Measurements from ENCODE around the gene TGFBR2. TPM values are rescaled to one million over a fixed set of nuclear protein-coding genes. Genes with fewer than 3 reads are reported as not detected.

Gene TGFBR2
- total RNA-seq, 1 experiment from 2014 or later = 45.9 TPM

DNA sequence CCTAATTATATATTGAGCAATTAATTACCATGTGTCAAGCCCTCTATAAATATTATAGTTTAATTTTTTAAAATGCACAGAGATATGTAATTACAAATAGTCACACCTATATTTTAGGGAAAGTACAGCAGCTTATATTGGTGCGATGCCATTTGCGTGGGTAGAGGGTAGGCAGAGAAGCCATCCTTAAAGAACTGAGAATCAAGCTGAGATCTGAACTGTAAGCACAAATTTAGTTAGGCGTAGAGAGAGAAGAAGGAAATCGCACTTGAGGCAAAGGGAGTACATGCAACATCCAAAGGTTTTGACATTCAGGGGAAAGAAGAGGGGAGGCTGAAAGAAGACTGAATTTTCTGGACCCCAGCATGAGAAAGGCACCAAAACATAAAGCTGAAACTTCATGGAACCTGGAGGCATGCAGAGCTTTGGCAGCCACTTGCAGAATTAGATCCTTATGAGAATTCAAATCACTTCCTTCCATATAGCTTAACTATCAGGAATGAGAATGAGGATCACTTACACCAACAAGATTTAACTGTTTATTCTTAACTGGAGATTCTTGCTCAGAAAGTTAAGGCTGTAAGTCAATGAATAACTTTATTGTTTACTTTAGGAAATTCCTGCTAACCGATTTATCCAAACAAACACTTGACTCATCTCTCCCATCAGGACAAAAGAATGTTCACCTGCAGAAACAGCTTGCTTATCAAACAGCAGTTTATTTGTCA, 114.3 kb downstream of the TGFBR2 start:
- ChIA-PET POLR2A (no interaction called here), CTCF (no interaction called here)
- in situ Hi-C loops (cut with HindIII; ENCODE audit: low pct_unique_long_range_greater_than_20kb, low sequenced_read_pairs) (no loop called here), intact Hi-C loops (cut with micrococcal nuclease; ENCODE audit: unreplicated experiment) (no loop called here)
- peaks cover 12% of the 10 kb centered on the region for H3K4me1 ChIP-seq (ENCODE audit: control insufficient read depth, insufficient read depth, low read length)
- no peak overlapping the region for H3K4me3 ChIP-seq (ENCODE audit: low read depth in 2 of 2, low read length in 2 of 2)
- no peaks in the 10 kb centered on the region for H3K27me3 ChIP-seq (ENCODE audit: control insufficient read depth, insufficient read depth, low read length)
- BruUV-seq (replicated peaks) = no TSS peak
- DNase-seq (ENCODE audit: low read depth, low spot score) (peak; percentile 77), ATAC-seq (peak; percentile 94)
- no peak for TF ChIP-seq TCF7L2 (IDR thresholded peaks at IDR 0.05; ENCODE audit: low read depth, low read length)
- TF ChIP-seq, protein P1, sequence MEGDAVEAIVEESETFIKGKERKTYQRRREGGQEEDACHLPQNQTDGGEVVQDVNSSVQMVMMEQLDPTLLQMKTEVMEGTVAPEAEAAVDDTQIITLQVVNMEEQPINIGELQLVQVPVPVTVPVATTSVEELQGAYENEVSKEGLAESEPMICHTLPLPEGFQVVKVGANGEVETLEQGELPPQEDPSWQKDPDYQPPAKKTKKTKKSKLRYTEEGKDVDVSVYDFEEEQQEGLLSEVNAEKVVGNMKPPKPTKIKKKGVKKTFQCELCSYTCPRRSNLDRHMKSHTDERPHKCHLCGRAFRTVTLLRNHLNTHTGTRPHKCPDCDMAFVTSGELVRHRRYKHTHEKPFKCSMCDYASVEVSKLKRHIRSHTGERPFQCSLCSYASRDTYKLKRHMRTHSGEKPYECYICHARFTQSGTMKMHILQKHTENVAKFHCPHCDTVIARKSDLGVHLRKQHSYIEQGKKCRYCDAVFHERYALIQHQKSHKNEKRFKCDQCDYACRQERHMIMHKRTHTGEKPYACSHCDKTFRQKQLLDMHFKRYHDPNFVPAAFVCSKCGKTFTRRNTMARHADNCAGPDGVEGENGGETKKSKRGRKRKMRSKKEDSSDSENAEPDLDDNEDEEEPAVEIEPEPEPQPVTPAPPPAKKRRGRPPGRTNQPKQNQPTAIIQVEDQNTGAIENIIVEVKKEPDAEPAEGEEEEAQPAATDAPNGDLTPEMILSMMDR (IDR thresholded peaks at IDR 0.05) = no peak
- TF ChIP-seq POLR2AphosphoS5 (IDR thresholded peaks at IDR 0.05; ENCODE audit: low read depth, low read length) = peak; percentile 67; the same call in 1 of the 2 replicates
- H3K36me3 ChIP-seq (ENCODE audit: control insufficient read depth, insufficient read depth, low read length) = no peaks in the 10 kb centered on the region
- peak overlapping the region; percentile 93 for H3K27ac ChIP-seq (ENCODE audit: low read length)
- H3K9me3 ChIP-seq (ENCODE audit: control insufficient read depth, insufficient read depth, low read depth, low read length) = no peaks in the 10 kb centered on the region

DNA sequence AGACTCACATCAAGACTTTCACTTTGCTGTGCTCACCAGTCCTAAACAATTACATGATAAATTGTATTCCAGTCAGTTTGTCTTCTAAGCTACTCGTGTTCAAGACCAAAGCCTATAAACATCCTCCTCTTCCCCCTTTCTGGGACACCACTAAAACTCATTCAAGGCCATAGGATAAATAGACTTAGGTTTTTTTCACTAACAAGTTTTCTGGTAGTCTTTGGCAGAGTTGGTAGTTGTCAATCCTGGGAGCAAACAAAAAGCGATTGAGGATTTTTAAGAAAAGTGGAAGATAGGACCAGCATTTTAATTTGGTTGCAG, 114.9 kb downstream of the TGFBR2 start:
- no peak overlapping the region for H3K4me3 ChIP-seq (ENCODE audit: low read depth in 2 of 2, low read length in 2 of 2)
- no TSS peak for BruUV-seq (replicated peaks)
- peaks cover 12% of the 10 kb centered on the region for H3K4me1 ChIP-seq (ENCODE audit: control insufficient read depth, insufficient read depth, low read length)
- in situ Hi-C loops (cut with HindIII; ENCODE audit: low pct_unique_long_range_greater_than_20kb, low sequenced_read_pairs) = no loop called here
- intact Hi-C loops (cut with micrococcal nuclease; ENCODE audit: unreplicated experiment) = no loop called here
- no peaks in the 10 kb centered on the region for H3K9me3 ChIP-seq (ENCODE audit: control insufficient read depth, insufficient read depth, low read depth, low read length)
- no peak for ATAC-seq
- TF ChIP-seq, protein P1 (IDR thresholded peaks at IDR 0.05) = no peak
- no peak for TF ChIP-seq POLR2AphosphoS5 (IDR thresholded peaks at IDR 0.05; ENCODE audit: low read depth, low read length)
- TF ChIP-seq SIN3A (IDR thresholded peaks at IDR 0.05; ENCODE audit: borderline replicate concordance, insufficient read depth, low read depth, low read length) = no peak
- TF ChIP-seq, protein P2, sequence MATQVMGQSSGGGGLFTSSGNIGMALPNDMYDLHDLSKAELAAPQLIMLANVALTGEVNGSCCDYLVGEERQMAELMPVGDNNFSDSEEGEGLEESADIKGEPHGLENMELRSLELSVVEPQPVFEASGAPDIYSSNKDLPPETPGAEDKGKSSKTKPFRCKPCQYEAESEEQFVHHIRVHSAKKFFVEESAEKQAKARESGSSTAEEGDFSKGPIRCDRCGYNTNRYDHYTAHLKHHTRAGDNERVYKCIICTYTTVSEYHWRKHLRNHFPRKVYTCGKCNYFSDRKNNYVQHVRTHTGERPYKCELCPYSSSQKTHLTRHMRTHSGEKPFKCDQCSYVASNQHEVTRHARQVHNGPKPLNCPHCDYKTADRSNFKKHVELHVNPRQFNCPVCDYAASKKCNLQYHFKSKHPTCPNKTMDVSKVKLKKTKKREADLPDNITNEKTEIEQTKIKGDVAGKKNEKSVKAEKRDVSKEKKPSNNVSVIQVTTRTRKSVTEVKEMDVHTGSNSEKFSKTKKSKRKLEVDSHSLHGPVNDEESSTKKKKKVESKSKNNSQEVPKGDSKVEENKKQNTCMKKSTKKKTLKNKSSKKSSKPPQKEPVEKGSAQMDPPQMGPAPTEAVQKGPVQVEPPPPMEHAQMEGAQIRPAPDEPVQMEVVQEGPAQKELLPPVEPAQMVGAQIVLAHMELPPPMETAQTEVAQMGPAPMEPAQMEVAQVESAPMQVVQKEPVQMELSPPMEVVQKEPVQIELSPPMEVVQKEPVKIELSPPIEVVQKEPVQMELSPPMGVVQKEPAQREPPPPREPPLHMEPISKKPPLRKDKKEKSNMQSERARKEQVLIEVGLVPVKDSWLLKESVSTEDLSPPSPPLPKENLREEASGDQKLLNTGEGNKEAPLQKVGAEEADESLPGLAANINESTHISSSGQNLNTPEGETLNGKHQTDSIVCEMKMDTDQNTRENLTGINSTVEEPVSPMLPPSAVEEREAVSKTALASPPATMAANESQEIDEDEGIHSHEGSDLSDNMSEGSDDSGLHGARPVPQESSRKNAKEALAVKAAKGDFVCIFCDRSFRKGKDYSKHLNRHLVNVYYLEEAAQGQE (IDR thresholded peaks at IDR 0.05; ENCODE audit: insufficient read depth in 1 of 2, low read depth in 2 of 2, low read length in 1 of 2) = no peak
- TF ChIP-seq TCF7L2 (IDR thresholded peaks at IDR 0.05; ENCODE audit: low read depth, low read length) = peak; percentile 73; the same call in 1 of the 2 replicates
- CTCF ChIA-PET = no interaction called here
- POLR2A ChIA-PET = no interaction called here
- DNase-seq (ENCODE audit: low read depth, low spot score) = no peak
- H3K27ac ChIP-seq (ENCODE audit: low read length) = peak overlapping the region; percentile 93
- H3K36me3 ChIP-seq (ENCODE audit: control insufficient read depth, insufficient read depth, low read length) = no peaks in the 10 kb centered on the region
- H3K27me3 ChIP-seq (ENCODE audit: control insufficient read depth, insufficient read depth, low read length) = no peaks in the 10 kb centered on the region

Measured in Panc1 (cell line).